Bone marrow (tissue), 2 donors: ENCODE data around the gene CFHR5.
"Not testable (repeated sequence)": the region's sequence is repeated elsewhere in the genome, so short reads cannot be mapped to it uniquely, and the experiment has no call there.

Experiments used
- DNase-seq, 2 donors: peaks; one replicate each; lab custom pipeline; 2025; lab: John Stamatoyannopoulos, UW

CFHR5 gene

DNA sequence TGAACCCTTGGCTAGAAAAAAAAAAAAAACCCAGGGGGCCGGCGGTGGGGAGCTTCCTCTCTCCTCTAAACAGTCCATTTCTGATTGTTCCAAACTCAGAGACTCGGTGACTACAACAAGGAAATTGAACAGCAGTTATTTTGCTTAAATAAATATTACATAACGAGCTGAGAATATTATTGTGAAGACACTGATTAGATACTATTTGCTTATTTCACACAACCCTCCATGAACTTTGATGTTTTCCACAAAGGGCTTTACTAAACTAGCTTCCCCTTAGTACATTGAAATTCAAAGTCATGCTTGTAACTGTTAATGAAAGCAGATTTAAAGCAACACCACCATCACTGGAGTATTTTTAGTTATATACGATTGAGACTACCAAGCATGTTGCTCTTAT, at the start of gene CFHR5:
CFHR5 (plus strand) TSS at position 279 of the 400 bp plus-strand sequence; CDS start at position 388, 109 bp downstream.
- DNase-seq, result no peak

DNA sequence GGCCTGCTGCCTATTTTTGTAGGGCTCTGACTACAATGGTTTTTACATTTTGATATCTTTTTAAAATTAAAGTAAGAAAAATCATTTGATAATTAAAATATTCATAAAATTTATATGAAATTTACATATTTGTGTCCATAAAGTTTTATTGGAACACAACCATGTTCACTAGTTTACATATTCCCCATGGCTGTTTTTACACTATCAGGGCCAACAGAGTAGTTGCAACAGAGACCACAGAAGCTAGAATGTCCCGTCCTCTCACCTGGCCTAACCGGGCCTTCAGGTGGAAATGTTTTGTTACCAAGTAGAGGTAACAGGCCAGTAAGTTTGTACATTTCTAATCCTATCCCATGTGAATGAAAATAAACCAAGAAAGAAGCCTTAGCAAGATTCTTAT, 44.5 kb upstream of the CFHR5 start:
- not testable (repeated sequence) for DNase-seq

DNA sequence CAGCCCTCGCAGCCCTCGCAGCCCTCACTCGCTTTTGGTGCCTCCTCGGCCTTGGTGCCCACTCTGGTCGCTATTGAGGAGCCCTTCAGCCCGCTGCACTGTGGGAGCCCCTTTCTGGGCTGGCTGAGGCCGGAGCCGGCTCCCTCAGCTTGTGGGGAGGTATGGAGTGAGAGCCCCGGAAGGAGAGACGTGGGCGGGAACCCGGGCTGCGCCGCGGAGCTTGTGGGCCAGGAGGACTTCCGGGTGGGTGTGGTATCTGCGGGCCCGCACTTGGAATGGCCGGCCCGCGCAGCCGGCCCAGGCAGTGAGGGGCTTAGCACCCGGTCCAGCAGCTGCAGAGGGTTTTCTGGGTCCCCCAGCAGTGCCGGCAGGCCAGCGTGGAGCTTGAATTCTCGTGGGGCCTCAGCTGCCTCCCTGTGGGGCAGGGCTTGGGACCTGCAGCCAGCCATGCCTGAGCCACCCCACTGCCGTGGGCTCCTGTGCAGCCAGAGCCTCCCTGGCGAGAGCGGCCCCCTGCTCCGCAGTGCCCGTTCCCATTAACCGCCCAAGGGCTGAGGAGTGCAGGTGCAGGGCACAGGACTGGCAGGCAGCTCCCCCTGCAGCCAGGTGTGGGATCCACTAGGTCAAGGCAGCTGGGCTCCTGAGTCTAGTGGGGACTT, 43.7 kb upstream of the CFHR5 start:
- no peak for DNase-seq

DNA sequence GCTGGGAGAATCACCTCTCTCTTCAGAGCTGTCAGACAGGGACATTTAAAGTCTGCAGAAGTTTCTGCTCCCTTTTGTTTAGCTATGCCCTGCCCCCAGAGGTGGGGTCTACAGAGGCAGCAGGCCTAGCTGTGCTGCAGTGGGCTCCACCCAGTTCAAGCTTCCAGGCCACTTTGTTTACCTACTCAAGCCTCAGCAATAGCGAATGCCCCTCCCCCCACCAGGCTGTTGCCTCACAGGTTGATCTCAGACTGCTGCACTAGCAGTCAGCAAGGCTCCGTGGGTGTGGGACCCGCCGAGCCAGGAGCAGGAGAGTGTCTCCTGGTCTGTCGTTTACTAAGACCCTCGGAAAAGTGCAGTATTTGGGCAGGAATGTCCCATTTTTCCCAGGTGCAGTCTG, 35.9 kb upstream of the CFHR5 start:
- not testable (repeated sequence) for DNase-seq

- DNase-seq, result not testable (repeated sequence)
Observed at GRCh38 chr1:196943568-196943967, 33.8 kb upstream of the CFHR5 start, which contains the start of gene CFHR2. CFHR2 (plus strand) TSS chr1:196943738; CDS start chr1:196943881, 143 bp downstream.

- no peak for DNase-seq
Observed at GRCh38 chr1:196951711-196952394, 25.5 kb upstream of the CFHR5 start.

- no peak for DNase-seq
Observed at GRCh38 chr1:196954778-196955177, 22.6 kb upstream of the CFHR5 start.

- no peak for DNase-seq
Observed at GRCh38 chr1:196955926-196956325, 21.4 kb upstream of the CFHR5 start.

GRCh38 chr1:196960854-196961253, 16.5 kb upstream of the CFHR5 start:
- no peak for DNase-seq

DNA sequence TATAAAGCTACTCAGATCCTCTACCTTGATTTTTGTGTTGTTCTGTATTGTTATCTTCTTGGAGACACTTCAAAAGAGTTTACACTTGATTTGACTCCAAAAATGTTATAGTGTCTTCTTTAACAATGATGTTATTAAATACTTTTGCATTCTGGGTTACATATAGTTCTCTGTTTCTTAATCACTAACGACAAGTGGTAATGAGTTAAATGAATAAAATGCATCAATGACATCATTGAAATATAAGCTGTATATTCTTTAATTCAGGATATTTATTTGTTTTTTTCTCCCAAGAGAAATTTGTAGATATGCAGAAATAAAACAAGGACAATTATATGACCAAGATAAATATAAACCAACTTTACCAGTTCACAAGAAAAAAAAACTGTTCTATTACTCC, 7.2 kb upstream of the CFHR5 start:
- no peak for DNase-seq

DNA sequence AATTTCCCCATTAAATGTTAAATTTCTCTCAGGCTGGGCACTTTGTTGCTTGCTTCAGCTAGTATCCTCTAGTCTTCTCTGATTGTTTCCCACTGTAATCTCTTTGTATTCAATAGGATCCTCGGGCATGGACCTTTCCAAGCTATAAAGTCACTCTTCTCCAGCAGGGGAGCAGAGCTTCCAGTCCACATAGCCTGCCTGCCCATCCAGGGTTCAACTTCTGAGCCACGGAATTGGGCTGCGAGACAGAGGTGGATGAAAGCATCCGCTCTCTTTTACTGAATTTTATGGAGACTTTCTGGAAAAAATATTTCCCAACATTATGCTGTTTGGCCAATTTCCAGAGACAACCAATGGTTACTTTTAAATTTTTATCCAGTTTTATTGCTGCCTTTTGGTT, 1.1 kb upstream of the CFHR5 start:
- no peak for DNase-seq

- DNase-seq, result no peak
Observed at GRCh38 chr1:196980859-196981258, 3.5 kb downstream of the CFHR5 start.

GRCh38 chr1:196982247-196982646, 4.9 kb downstream of the CFHR5 start:
- not testable (repeated sequence) for DNase-seq

- not testable (repeated sequence) for DNase-seq
Observed at GRCh38 chr1:196991919-196992651, 14.7 kb downstream of the CFHR5 start.

DNA sequence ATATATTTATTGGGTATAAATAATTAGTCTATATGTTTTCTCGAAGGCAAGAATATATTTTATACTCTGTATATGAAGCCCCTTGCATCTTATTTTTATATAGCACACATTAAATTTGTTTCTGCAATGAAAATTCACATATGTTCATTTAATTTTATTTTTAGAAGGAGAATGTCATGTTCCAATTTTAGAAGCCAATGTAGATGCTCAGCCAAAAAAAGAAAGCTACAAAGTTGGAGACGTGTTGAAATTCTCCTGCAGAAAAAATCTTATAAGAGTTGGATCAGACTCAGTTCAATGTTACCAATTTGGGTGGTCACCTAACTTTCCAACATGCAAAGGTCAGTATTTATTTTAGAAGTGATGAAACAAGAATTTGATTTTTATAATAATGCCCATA, 16.6 kb downstream of the CFHR5 start:
- no peak for DNase-seq

GRCh38 chr1:196997423-196997822, 20.1 kb downstream of the CFHR5 start:
- no peak for DNase-seq

DNA sequence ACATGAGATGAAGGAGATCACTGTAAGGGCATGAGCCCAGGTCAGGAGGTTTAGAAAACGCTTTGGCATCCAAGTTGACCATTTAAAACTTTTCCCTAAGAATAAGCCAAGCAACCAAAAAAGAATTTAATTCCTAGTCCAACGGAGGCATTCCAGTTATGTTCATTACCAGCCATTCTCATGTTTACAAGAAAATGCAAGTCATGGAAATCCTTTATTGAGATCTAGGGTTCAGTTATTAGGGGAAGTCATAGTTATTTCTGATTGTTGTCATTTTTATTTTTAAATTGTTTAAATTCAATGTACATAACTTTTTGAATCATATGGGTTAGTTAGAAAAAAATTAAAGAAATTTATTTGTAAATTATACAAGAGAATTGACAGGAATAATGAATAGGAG, 24.5 kb downstream of the CFHR5 start:
- no peak for DNase-seq

- no peak for DNase-seq
Observed at GRCh38 chr1:197003132-197003531, 25.8 kb downstream of the CFHR5 start.

DNA sequence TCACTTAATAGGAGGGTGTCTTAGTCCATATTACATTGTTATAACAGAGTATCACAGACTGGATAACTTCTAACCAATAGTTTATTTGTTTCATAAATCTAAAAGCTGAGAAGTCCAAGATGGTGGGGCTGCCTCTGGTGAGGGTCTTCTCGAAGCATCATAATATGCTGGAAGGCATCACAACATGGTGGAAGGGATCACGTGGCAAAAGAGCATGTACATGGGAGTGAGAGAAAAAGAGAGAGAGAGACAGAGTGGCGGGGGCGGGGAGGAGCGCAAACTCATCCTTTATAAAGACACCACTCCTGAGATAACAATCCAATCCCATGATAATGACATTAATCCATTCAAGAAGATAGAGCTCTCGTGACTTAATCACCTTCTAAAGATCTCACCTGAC, 31.5 kb downstream of the CFHR5 start:
- no peak for DNase-seq

- DNase-seq, result no peak
Observed at GRCh38 chr1:197011614-197012013, 34.3 kb downstream of the CFHR5 start.

- no peak for DNase-seq
Observed at GRCh38 chr1:197013234-197013633, 35.9 kb downstream of the CFHR5 start.

GRCh38 chr1:197016751-197017150, 39.4 kb downstream of the CFHR5 start:
- no peak for DNase-seq

- DNase-seq, result no peak
Observed at GRCh38 chr1:197017558-197018146, 40.3 kb downstream of the CFHR5 start.
